Gastrocnemius medialis (tissue), 4 donors: Measurements from ENCODE around the gene ECHDC3.

Experiments used
- CTCF ChIP-seq, 5 experiments: fragments of 450-650 bp in 3 of 5; fragments of 200-600 bp in 2 of 5; sonication (generic) in 2 of 5; IDR thresholded peaks in 4 of 5; conservative IDR thresholded peaks in 1 of 5; 1 replicate in 4 of 5; 2 replicates in 1 of 5; pipeline ENCODE4 v1.5.1; 2016 to 2019; ENCODE audit warnings: antibody characterized with exemption in 5 of 5, mild to moderate bottlenecking in 3 of 5, moderate library complexity in 3 of 5
- POLR2A ChIP-seq, 2 donors: fragments of 450-650 bp; IDR thresholded peaks; one replicate each; pipeline ENCODE4 v1.6.1; 2017; ENCODE audit warnings: antibody characterized with exemption in 2 of 2, mild to moderate bottlenecking in 2 of 2, moderate library complexity in 2 of 2

GRCh38 chr10:11716686-11717085 lies 25.5 kb upstream of the ECHDC3 start:
- TF ChIP-seq CTCF (IDR thresholded peaks at IDR 0.05 in 4 of 5, conservative IDR thresholded peaks at IDR 0.05 in 1 of 5) (no peak), POLR2A (IDR thresholded peaks at IDR 0.05) (no peak)
